Skeletal muscle tissue (tissue), 4 donors: Measurements from ENCODE around the gene ANXA6. TPM values are rescaled to one million over a fixed set of nuclear protein-coding genes. Genes with fewer than 3 reads are reported as not detected.

Source experiments
- H3K27ac ChIP-seq: one replicate; pipeline ENCODE4 v1.7.0; 2013; ENCODE audit warnings: mild to moderate bottlenecking, low read depth, low read length, inconsistent platforms
- H3K27me3 ChIP-seq, 3 donors: one replicate each; pipeline ENCODE4 v1.7.0; 2013; ENCODE audit warnings: low read length in 3 of 3; ENCODE audit not compliant: control insufficient read depth in 3 of 3, insufficient read depth in 3 of 3
- H3K36me3 ChIP-seq, 3 donors: one replicate each; pipeline ENCODE4 v1.7.0; 2013; ENCODE audit warnings: low read length in 3 of 3; ENCODE audit not compliant: control insufficient read depth in 3 of 3, insufficient read depth in 3 of 3
- H3K4me1 ChIP-seq, 3 donors: one replicate each; pipeline ENCODE4 v1.7.0; 2013; ENCODE audit warnings: low read length in 3 of 3, mild to moderate bottlenecking in 3 of 3; ENCODE audit not compliant: control insufficient read depth in 3 of 3, insufficient read depth in 3 of 3
- H3K4me3 ChIP-seq, 3 donors: one replicate each; pipeline ENCODE4 v1.7.0; 2013; ENCODE audit warnings: low read length in 3 of 3
- H3K9ac ChIP-seq, 3 donors: one replicate each; pipeline ENCODE4 v1.7.0; 2013; ENCODE audit warnings: low read length in 3 of 3, mild to moderate bottlenecking in 3 of 3, moderate library complexity in 2 of 3, low read depth in 1 of 3
- H3K9me3 ChIP-seq, 3 donors: one replicate each; pipeline ENCODE4 v1.7.0; 2013; ENCODE audit warnings: low read length in 3 of 3; ENCODE audit not compliant: control insufficient read depth in 3 of 3
- total RNA-seq: library from RNA; depleted of rRNA; stranded (reverse); fragments of >200 nt; gene quantifications from one replicate; pipeline ENCODE4 v1.2.3, GENCODE V29; 2014
- donor health status: Osteomylitis.

The ANXA6 gene
- total RNA-seq, 1 donor from 2014 or later, result 361 TPM

GRCh38 chr5:151089726-151090125, 67.9 kb downstream of the ANXA6 start:
- Histone ChIP-seq H3K9ac (no peak overlapping the region), H3K4me3 (no peak overlapping the region), H3K27ac (no peak overlapping the region), H3K9me3 (no peaks in the 10 kb centered on the region), H3K4me1 (peaks cover 23 to 50% (median 40%) of the 10 kb centered on the region in 3 donors), H3K27me3 (no peaks in the 10 kb centered on the region), H3K36me3 (no peaks in the 10 kb centered on the region)

- no peaks in the 10 kb centered on the region for H3K36me3 ChIP-seq
- no peak overlapping the region for H3K9ac ChIP-seq
- H3K4me1 ChIP-seq, result peaks cover 15 to 47% (median 33%) of the 10 kb centered on the region in 3 donors
- no peak overlapping the region for H3K4me3 ChIP-seq
- no peak overlapping the region for H3K27ac ChIP-seq
- H3K27me3 ChIP-seq, result no peaks in the 10 kb centered on the region
- H3K9me3 ChIP-seq, result no peaks in the 10 kb centered on the region
Measured at GRCh38 chr5:151088986-151089385, 68.6 kb downstream of the ANXA6 start.

- no peak overlapping the region for H3K9ac ChIP-seq
- H3K27ac ChIP-seq, result peak overlapping the region; percentile 25
- H3K36me3 ChIP-seq, result no peaks in the 10 kb centered on the region
- peaks cover 20 to 47% (median 34%) of the 10 kb centered on the region in 3 donors for H3K4me1 ChIP-seq
- H3K9me3 ChIP-seq, result no peaks in the 10 kb centered on the region
- H3K4me3 ChIP-seq, result no peak overlapping the region
- H3K27me3 ChIP-seq, result no peaks in the 10 kb centered on the region
Measured at GRCh38 chr5:151087486-151087885, 70.1 kb downstream of the ANXA6 start.

- Histone ChIP-seq H3K9me3 (no peaks in the 10 kb centered on the region), H3K4me1 (peaks cover 25 to 53% (median 40%) of the 10 kb centered on the region in 3 donors), H3K27ac (peak overlapping the region; percentile 78), H3K27me3 (no peaks in the 10 kb centered on the region), H3K9ac (peak overlapping the region in 1 of 3 donors; percentile 57), H3K4me3 (peak overlapping the region in 1 of 3 donors; percentile 35), H3K36me3 (no peaks in the 10 kb centered on the region)
Measured at GRCh38 chr5:151086905-151087360, 70.6 kb downstream of the ANXA6 start.

- H3K27ac ChIP-seq, result peak overlapping the region; percentile 78
- H3K9ac ChIP-seq, result peak overlapping the region in 1 of 3 donors; percentile 57
- H3K27me3 ChIP-seq, result no peaks in the 10 kb centered on the region
- no peaks in the 10 kb centered on the region for H3K9me3 ChIP-seq
- H3K36me3 ChIP-seq, result no peaks in the 10 kb centered on the region
- peaks cover 28 to 58% (median 41%) of the 10 kb centered on the region in 3 donors for H3K4me1 ChIP-seq
- no peak overlapping the region for H3K4me3 ChIP-seq
Measured at GRCh38 chr5:151086192-151086869, 71.2 kb downstream of the ANXA6 start.

- no peaks in the 10 kb centered on the region for H3K27me3 ChIP-seq
- peak overlapping the region in 1 of 3 donors; percentile 6 for H3K4me3 ChIP-seq
- peak overlapping the region; percentile 78 for H3K27ac ChIP-seq
- H3K9ac ChIP-seq, result peak overlapping the region; percentile 24 to 45 (median 40)
- H3K4me1 ChIP-seq, result peaks cover 28 to 61% (median 41%) of the 10 kb centered on the region in 3 donors
- H3K36me3 ChIP-seq, result no peaks in the 10 kb centered on the region
- no peaks in the 10 kb centered on the region for H3K9me3 ChIP-seq
Measured at GRCh38 chr5:151085517-151086041, 72.0 kb downstream of the ANXA6 start.

- H3K27ac ChIP-seq, result peak overlapping the region; percentile 78
- peaks cover 37 to 70% (median 50%) of the 10 kb centered on the region in 3 donors for H3K4me1 ChIP-seq
- no peaks in the 10 kb centered on the region for H3K9me3 ChIP-seq
- no peak overlapping the region for H3K9ac ChIP-seq
- H3K27me3 ChIP-seq, result no peaks in the 10 kb centered on the region
- no peaks in the 10 kb centered on the region for H3K36me3 ChIP-seq
- no peak overlapping the region for H3K4me3 ChIP-seq
Measured at GRCh38 chr5:151084363-151084762, 73.2 kb downstream of the ANXA6 start.

- Histone ChIP-seq H3K9ac (peak overlapping the region in 1 of 3 donors; percentile 41), H3K4me1 (peaks cover 49 to 82% (median 61%) of the 10 kb centered on the region in 3 donors), H3K27ac (peak overlapping the region; percentile 100), H3K27me3 (no peaks in the 10 kb centered on the region), H3K9me3 (no peaks in the 10 kb centered on the region), H3K4me3 (peak overlapping the region in 2 of 3 donors; percentile 13 to 17), H3K36me3 (peaks cover 4 to 6% (median 4%) of the 10 kb centered on the region in 3 donors)
Measured at GRCh38 chr5:151083081-151083676, 74.4 kb downstream of the ANXA6 start.

GRCh38 chr5:151082282-151082902, 75.2 kb downstream of the ANXA6 start:
- peak overlapping the region; percentile 99 to 100 (median 99) for H3K9ac ChIP-seq
- H3K4me3 ChIP-seq, result peak overlapping the region; percentile 81 to 92 (median 90)

More at GRCh38 chr5:151082282-151082902, 75.2 kb downstream of the ANXA6 start:
- Histone ChIP-seq H3K27me3 (no peaks in the 10 kb centered on the region), H3K36me3 (peaks cover 4 to 6% (median 6%) of the 10 kb centered on the region in 3 donors), H3K27ac (peak overlapping the region; percentile 100), H3K4me1 (peaks cover 57 to 88% (median 68%) of the 10 kb centered on the region in 3 donors), H3K9me3 (no peaks in the 10 kb centered on the region)
